Omental fat pad (tissue), 4 donors: Measurements from ENCODE around the gene SLC25A20. TPM values are rescaled to one million over a fixed set of nuclear protein-coding genes. Genes with fewer than 3 reads are reported as not detected.

Source experiments
- ATAC-seq: fragments of 150-250 bp; one replicate; pipeline ENCODE4 v1.9.1; 2016; ENCODE audit warnings: mild to moderate bottlenecking, moderate library complexity; ENCODE audit not compliant: low FRiP score
- DNase-seq: peaks from one replicate; pipeline ENCODE4 v3.0.0-alpha.2; 2019; ENCODE audit warnings: low spot score
- CTCF ChIP-seq, 3 donors: fragments of 450-650 bp; IDR thresholded peaks; one replicate each; pipeline ENCODE4 v1.5.1; 2016 to 2017; ENCODE audit warnings: antibody characterized with exemption in 3 of 3, mild to moderate bottlenecking in 3 of 3, moderate library complexity in 2 of 3
- total RNA-seq, 4 donors: library from RNA; depleted of rRNA; stranded (reverse); fragments of >200 nt; gene quantifications; one replicate each; pipeline ENCODE4 v1.1.0, GENCODE V29; 2016

Gene SLC25A20
- total RNA-seq, 4 donors from 2014 or later, result 34.0 to 57.8 (median 40.6) TPM

GRCh38 chr3:48934333-48934991, 35.8 kb upstream of the SLC25A20 start:
- ATAC-seq (no peak), DNase-seq (no peak)
- no peak for TF ChIP-seq CTCF (IDR thresholded peaks at IDR 0.05)

GRCh38 chr3:48931944-48932580, 33.4 kb upstream of the SLC25A20 start:
- TF ChIP-seq CTCF (IDR thresholded peaks at IDR 0.05), result no peak
- ATAC-seq (no peak), DNase-seq (no peak)

GRCh38 chr3:48930590-48930989, 31.9 kb upstream of the SLC25A20 start:
- no peak for DNase-seq
- no peak for TF ChIP-seq CTCF (IDR thresholded peaks at IDR 0.05)
- ATAC-seq, result no peak

GRCh38 chr3:48929358-48930035, 30.8 kb upstream of the SLC25A20 start:
- DNase-seq (no peak), ATAC-seq (no peak)
- no peak for TF ChIP-seq CTCF (IDR thresholded peaks at IDR 0.05)

- no peak for TF ChIP-seq CTCF (IDR thresholded peaks at IDR 0.05)
These were observed 30.0 kb upstream of the SLC25A20 start for GRCh38 chr3:48928679-48929078.

GRCh38 chr3:48927928-48928327, 29.2 kb upstream of the SLC25A20 start:
- no peak for TF ChIP-seq CTCF (IDR thresholded peaks at IDR 0.05)
- no peak for ATAC-seq
- no peak for DNase-seq

More at GRCh38 chr3:48928679-48929078, 30.0 kb upstream of the SLC25A20 start:
- ATAC-seq, result no peak
- no peak for DNase-seq
